GM19328 (cell line): ENCODE data around the gene ZNF277.

Experiments
- ATAC-seq: cut with Tn5 transposase; IDR thresholded peaks from one replicate; pipeline ENCODE4 v1.9.1; 2021; ENCODE audit warnings: mild to moderate bottlenecking, moderate library complexity; ENCODE audit not compliant: unreplicated experiment

The ZNF277 gene

GRCh38 chr7:112206238-112206990 is at the start of gene ZNF277, which contains the start of gene DOCK4:
TSS of gene ZNF277 (plus strand) at chr7:112206695. CDS start at chr7:112206717, 22 bp downstream.
TSS of gene DOCK4 (minus strand) at chr7:112206399. CDS start at chr7:112206138, 261 bp downstream.
- peak; percentile 94 for ATAC-seq

GRCh38 chr7:112157072-112157471 is 49.4 kb upstream of the ZNF277 start:
- ATAC-seq = no peak

- ATAC-seq = no peak
Measured at GRCh38 chr7:112159351-112159750, 47.1 kb upstream of the ZNF277 start.

- ATAC-seq = no peak
Measured at GRCh38 chr7:112160130-112160770, 46.2 kb upstream of the ZNF277 start.

- no peak for ATAC-seq
Measured at GRCh38 chr7:112160771-112161150, 45.7 kb upstream of the ZNF277 start.

- no peak for ATAC-seq
Measured at GRCh38 chr7:112161253-112162141, 45.0 kb upstream of the ZNF277 start.

GRCh38 chr7:112162142-112162766 is 44.2 kb upstream of the ZNF277 start:
- ATAC-seq = no peak

- ATAC-seq = no peak
Measured at GRCh38 chr7:112162784-112163506, 43.5 kb upstream of the ZNF277 start.

GRCh38 chr7:112167147-112167546 is 39.3 kb upstream of the ZNF277 start:
- ATAC-seq = no peak

- ATAC-seq = no peak
Measured at GRCh38 chr7:112168915-112169314, 37.6 kb upstream of the ZNF277 start.

- no peak for ATAC-seq
Measured at GRCh38 chr7:112171673-112172072, 34.8 kb upstream of the ZNF277 start.

GRCh38 chr7:112172870-112173567 is 33.5 kb upstream of the ZNF277 start:
- no peak for ATAC-seq

- no peak for ATAC-seq
Measured at GRCh38 chr7:112173568-112173905, 33.0 kb upstream of the ZNF277 start.

- ATAC-seq = no peak
Measured at GRCh38 chr7:112174192-112174591, 32.3 kb upstream of the ZNF277 start.

GRCh38 chr7:112176241-112176640 is 30.3 kb upstream of the ZNF277 start:
- no peak for ATAC-seq

- no peak for ATAC-seq
Measured at GRCh38 chr7:112176693-112177415, 29.6 kb upstream of the ZNF277 start.

GRCh38 chr7:112180223-112180622 is 26.3 kb upstream of the ZNF277 start:
- ATAC-seq = no peak

- no peak for ATAC-seq
Measured at GRCh38 chr7:112182749-112183148, 23.7 kb upstream of the ZNF277 start.

GRCh38 chr7:112183266-112183665 is 23.2 kb upstream of the ZNF277 start:
- ATAC-seq = no peak
